ENCODE results near the gene ADAMTSL3.

GRCh38 chr15:84079885-84080777 is 426.2 kb downstream of the ADAMTSL3 start:
- TF ChIP-seq JUND (IDR thresholded peaks at IDR 0.05) (no peak), YY1 (IDR thresholded peaks at IDR 0.05; ENCODE audit: extremely low read depth, insufficient replicate concordance, low read depth, low read length) (no peak), CTCF (IDR thresholded peaks at IDR 0.05 in 2 of 3, conservative IDR thresholded peaks at IDR 0.05 in 1 of 3; ENCODE audit: borderline replicate concordance in 1 of 3, insufficient read depth in 1 of 3, low read depth in 2 of 3, low read length in 2 of 3) (no peak), EZH2 (IDR thresholded peaks at IDR 0.05) (no peak), POLR2A (IDR thresholded peaks at IDR 0.05; ENCODE audit: borderline replicate concordance, extremely low read depth, insufficient read depth, insufficient read length) (no peak), SRF (IDR thresholded peaks at IDR 0.05; ENCODE audit: low read depth) (no peak), POLR2AphosphoS5 (IDR thresholded peaks at IDR 0.05; ENCODE audit: low read depth, low read length) (no peak), ELF1 (IDR thresholded peaks at IDR 0.05; ENCODE audit: borderline replicate concordance, low read depth) (no peak), REST (IDR thresholded peaks at IDR 0.05; ENCODE audit: low read depth) (no peak), ZBTB33 (IDR thresholded peaks at IDR 0.05; ENCODE audit: extremely low read depth, insufficient replicate concordance, low read length) (no peak), RAD21 (IDR thresholded peaks at IDR 0.05; ENCODE audit: low read depth) (no peak), SP1 (IDR thresholded peaks at IDR 0.05; ENCODE audit: low read depth) (no peak), TCF7L2 (IDR thresholded peaks at IDR 0.05; ENCODE audit: borderline replicate concordance, extremely low read depth, insufficient read depth, insufficient read length) (no peak)

All from HCT116 (cell line).